NCI-H226 (cell line): ENCODE results near the gene ATG4A.

ENCODE experiments used
- DNase-seq: peaks from one replicate; pipeline ENCODE4 v3.0.0-alpha.2; 2015

The ATG4A gene

DNA sequence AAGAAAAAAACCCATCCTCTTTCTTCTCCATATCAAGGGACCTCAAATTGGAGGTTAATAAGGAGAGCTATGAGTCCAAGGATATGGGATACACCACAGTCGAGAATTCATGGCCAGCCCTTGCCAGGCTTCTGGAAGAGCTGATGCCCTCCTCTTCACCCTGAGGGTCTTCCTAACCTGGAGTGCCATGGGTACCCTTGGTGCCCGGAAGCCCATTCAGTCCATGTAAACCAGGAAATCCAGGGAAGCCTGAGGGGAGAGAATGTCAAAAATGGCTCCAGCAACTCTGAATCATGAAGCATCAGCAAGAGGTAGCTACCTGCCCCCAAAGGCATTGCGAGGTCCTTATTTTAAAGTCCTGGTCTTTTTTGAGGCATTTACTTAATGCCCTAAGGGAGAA is 78.2 kb downstream of the ATG4A start:
- no peak for DNase-seq

DNA sequence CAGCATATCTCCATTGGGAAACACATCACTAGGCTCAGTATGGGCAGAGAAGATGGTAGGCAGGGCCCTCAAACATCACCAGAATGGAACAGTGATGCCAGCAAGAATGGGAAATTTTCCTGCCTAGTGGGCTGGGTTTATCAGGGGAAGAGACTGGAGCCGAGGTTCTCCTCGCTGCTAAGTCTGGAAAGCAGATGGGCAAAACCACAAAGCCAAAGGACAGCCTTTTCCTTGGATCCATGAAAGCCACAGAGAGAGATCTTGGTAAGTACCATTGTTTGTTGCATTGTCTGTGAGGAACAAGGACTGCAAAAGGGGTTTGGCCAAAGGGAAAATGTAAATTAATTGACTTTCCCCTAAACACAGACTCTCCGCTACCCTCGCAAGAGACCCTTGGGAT is 80.1 kb downstream of the ATG4A start:
- DNase-seq: no peak

DNA sequence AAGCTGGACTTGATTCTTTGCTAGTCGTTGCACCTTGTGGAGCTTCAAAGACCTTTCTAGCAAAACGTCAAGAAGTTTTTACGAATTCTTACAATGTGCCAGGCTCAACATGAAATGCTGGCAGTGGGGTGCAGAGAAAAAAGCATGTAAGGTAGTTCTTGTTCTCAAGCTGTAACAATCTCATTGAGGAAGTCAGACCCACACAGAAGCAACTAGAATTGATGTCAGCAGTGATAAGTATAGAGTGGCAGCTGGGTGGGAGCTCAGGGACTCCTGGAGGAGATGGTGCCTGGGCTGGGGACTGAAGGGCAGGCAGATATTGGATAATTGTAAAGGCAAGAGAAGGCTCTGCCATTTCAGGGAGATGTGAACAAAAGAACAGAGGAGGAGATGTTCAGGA is 82.3 kb downstream of the ATG4A start:
- DNase-seq: no peak

DNA sequence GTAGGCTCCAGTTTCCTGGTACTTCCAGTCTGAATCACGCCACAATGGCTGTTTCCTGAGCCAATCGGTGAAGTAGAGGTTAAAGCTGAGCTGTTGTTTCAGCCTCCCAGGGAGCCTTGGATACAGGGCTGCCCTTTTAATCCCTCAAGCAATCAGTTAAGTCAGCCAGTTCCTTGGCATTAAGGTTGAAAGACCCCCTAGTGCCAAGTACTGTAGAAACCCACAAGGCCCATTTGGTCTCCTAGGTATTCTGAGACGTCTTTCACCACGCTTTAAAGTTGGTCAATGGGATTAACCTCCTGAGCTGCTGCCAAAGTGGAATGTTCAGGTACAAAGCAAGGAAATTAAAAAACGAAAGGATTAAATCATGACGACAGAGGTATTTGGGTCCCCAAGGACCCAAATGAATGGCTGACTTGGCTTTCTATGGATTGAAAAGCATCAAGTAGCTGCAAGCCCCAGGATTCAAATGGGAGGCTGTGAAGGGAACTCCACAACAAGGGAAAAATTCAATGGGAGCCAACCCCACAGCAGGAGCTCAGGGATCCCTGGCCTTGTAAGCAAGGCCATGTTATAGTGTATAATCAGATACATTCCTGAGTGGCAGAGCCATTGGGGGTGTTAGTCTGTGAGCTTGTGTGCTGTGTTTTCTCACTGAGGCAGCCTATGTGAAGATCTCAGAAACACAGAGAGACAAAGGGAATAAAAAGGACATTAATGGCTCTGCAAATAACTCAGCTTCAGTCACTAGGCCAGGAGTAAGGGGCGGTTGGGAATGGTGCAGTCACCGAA is 86.0 kb downstream of the ATG4A start:
- DNase-seq: no peak

DNA sequence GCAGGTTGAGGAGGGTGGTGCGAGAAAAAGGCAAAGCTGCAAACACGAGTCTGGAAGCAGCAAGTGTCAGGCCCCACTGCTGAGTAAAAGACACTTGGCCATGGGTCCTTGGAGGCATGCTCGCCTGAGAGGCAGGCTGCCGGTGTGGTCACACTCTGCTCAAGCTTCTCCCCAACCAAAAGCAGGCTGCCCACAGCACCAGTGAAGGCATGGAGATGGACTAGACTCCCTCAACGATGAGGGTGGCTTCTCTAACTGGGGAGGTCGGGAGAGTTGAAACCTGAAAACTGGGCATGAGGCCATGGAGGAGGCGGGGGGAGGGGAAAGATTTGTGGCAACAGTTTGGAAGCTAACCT is 86.5 kb downstream of the ATG4A start:
- no peak for DNase-seq

DNA sequence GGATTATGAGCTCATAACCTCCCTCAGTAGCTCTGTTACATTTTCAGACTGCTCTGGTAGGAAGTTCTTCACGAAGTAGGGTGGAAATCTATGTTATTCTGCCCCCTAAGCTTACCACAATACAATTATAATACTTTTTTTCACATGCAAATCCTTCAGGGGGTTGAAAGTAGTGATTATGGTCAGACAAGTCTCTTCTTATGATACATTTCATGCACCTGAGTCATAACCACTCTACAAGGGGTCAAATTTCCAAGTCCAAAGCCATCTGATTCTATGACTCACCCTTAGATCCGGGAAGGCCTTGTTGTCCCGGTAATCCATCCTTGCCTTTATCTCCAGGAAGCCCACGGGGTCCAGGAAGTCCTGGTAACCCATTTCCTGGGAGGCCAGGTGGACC is 95.2 kb downstream of the ATG4A start:
- DNase-seq: peak; percentile 67

DNA sequence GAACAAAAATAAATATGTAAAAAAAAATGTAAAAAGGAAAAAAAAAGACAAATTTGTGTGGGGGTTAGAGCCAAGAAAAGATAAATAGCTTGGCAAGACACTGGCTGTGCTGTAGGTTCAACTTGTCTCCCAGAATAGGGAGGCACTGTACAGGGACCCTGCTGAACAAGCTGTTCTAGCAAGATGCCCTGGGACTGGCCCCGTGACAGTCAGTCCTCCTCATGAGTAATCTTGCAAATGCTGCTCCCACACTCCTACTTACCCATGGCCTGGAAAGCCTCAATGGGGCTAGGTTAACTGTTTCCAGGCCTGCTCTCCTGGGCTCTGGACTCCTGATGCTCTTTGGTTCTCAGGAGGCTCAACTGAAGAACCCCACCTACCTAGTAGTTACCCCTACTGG is 106.8 kb downstream of the ATG4A start:
- no peak for DNase-seq

DNA sequence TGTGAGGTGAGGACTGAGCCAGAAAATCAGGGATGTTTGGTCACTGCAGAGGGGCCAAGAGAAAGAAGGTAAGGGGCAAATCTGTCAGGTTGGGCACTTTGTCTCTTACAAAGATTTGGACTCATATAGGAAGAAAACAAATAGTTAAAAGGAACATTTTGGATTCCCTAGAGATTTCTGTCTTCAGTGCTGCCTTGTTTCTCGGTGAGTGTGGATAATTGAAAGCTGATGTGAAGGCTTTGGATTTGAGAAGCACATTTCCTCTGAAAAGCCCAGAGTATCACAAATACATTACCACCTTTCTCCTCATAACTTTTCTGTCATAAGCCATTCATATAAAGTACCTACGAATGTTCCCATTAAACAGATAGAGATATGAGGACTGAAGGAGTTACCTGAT is 107.5 kb downstream of the ATG4A start:
- DNase-seq: no peak

DNA sequence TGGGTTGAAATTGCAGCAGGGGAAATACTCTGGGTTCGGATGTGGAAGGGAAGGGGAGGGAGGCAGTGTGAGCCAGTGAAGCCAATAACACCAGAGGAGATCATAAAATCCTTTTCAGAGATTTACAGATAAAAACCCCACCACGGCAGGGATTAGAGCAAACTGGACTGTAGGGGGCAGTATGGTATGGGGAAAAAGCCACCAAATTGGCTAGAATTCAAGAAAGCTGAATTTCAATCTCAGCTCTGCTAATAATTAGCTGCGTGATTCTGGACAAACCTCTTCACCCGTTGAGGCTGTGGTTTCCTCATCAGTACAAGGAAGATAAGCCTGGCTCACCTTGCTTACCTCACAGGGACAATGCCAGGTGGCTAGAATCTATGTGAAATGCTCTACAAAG is 108.1 kb downstream of the ATG4A start:
- DNase-seq: no peak

DNA sequence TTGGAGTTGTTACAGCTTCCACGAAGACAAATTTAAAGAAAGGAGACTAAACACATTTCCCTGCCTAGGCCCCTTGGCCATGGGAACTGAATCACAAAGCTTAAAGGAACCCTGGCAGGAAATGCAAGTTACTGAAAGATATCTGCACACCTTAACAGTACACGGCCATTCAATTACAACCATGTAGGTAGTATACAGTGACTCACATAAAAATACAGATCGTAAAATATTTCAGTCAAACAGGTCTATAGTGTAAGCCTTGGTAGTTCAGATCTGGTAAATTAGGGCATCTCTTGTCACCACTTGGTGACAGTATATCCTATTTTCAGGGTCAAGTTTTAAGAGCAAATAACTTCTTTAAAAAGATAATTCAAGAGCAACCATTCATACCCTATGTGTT is 112.0 kb downstream of the ATG4A start:
- DNase-seq: no peak
